Left forelimb (tissue), 1 donor: ENCODE data around the gene NGF.

ENCODE experiments used
- DNase-seq: peaks from one replicate; pipeline ENCODE4 v3.0.0-alpha.2; 2018; ENCODE audit warnings: low spot score

The NGF gene

DNA sequence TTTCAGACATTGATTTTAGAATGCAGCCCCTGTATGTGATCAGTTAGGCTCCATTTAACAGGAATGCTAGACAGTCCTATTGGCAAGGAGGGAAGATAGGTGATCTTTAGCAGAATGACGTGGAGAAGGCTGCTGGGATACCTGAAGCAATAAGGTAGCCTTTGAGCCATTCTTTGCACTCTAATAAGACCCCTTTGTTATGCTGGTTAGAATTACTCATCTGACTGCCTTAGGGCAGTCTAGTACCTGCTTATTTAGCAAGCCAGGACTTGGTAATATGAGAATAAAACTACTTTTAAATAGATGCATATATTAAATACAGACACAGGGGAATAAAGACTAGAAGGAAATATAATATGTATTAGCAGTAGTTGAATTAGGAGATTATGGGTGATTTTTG, 29.1 kb downstream of the NGF start:
- no peak for DNase-seq

DNA sequence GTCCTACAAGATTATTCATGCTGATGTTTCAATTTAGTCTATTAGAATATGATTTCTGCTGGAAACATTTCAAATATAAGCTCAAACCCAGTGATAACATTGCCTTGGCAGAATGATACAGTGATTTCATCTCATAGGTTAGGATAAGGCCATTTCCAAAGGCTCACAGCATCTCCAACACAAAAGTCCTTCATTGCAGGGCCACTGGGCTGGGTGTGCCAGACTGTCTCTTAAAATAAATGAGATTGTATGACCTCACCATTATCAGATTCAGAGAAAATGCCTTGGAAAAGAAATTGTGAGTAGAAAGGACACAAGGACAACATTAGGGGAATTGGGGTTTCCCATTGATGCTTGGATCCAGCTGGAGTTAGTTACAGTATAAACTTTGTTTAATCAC, 30.4 kb downstream of the NGF start:
- DNase-seq = no peak

DNA sequence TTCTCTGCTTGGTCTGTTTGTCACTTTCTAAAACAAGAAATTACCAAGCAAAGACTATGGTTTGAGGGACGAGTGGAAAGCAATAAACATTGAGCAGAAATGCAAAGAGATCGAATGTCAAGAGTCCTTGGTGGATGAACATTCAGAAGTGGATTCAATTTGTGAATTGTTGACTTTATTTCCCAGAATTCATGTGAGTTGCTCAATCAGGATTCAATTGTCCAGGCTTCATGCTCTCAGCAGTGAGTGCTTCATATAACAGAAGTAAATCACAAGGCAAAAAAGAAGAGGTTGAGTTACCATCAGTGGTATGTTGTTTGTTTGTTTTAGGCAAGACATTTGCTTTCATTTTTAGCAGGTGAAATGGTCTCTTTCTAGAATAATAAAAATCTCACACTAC, 31.9 kb downstream of the NGF start:
- no peak for DNase-seq

DNA sequence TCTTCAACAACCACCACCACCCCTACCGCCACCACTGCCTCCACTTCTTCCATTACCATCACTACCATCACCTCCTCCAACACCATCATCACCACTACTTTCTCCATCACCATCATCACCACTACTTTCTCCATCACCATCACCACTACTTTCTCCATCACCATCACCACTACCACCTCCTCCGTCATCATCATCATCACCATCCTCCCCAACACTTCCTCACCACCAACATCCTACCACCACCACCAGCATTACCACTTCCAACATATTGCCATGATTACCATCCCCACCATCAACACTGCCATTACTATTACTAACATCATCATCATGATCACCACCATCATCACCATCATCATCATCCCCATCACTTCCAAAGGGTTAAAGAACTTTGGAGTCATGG, 34.7 kb downstream of the NGF start:
- no peak for DNase-seq

DNA sequence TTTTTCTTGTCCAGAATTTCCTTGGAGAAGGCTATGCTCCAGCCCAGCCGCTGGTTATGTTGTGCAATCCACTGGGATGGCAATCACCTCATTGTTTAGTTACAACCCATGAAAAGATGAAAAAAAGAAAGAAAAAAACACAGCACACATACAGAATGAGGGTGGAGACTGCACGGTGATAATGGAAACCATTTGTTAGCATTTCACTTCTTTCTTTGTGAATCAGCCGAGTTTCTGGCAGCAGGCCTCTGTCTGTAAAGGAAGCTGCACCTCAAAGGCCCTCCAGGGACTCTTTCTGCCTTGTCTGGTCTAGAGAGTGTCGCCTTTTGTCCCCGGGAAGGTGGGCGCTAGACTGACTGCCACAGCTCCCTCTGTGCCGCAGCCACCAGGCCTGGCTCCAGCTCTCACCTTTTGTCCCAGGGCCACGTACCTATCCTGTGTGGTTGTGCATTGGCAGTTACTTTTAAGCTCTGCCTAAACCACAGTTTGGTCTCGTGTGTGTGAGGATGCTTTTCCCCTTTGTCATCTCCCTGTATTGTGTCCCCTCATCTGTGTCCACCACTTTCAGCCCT, 35.6 kb downstream of the NGF start:
- DNase-seq = no peak

DNA sequence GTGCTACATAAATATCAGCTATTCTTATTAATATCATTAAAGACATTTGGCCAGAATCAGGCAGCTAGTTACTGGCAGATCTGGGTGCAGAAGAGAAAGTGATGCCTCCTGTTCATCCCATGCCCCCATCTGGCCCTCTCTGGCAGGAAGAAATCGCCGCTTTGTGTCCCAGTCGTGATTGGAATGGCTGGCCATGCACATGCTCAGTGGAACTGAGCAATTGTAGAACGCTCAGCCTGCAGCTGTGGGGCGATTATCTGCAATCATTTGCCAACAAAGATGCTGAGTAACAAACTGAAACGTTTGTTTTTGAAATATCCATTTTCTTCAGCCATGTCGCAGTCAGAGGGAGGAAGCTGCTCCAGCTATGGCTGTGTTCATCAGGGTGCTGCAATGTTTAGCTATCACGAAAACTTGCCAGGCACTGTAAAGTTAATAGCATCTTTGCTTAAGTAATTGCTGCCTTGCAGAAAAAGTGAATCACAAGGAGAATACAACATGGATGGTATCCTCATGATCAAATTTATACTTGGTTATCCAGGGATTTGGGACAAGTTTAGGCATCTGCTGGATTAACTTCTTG, 36.5 kb downstream of the NGF start:
- DNase-seq = no peak

DNA sequence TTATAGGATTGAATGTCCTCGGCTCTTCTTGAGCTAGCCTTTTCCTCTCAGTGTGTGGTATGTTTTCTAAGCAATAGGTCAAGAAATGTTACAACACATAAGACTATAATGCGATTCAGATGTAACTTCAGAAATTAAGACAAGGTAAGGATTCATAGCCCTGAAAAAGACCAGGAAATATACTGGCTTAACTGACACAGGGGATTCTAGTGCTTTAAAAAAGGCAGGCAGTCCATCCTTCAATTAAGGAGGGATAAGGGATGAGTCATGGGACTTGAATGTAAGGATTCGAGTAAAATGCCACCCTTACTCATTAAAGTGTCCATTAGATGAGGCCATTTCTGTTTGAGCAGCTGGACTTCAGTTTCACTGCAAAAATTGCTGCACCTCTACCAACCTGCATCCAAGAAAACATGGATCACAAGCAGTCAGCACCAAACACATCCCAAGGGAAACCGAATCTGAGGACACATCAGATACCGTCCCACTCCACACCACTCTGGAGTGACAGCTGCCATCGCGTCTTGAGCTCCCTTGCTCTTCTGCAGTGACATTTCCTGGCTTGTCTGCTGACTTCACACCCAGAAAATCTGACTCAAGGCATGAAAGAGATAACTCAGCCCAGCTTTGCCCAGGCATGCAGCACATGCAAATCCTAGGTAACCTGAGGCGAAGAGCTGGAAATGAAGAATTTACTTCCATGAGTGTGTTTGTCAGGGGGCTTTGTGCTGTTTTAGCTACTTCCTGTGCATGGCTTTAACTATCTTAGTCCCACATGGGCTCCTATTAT, 37.8 kb downstream of the NGF start:
- no peak for DNase-seq

DNA sequence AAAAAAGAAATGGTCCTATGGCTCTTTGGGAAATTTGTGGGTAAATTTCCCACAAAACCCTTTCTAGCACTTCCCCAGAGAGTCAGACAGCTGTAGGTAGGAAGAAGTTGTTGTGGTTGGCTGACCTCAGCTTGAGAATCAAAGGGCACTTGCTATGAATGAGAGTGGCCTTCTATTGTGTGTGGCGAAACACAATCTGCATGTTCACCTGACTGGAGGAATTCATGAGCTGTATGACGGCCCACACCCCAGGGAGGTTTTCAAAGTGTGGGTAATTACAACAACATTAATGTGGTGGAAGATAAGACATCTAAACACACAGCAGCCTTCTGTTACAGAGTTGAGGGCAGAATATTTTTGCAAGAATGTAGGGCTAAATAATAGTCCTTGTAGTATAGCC, 38.8 kb downstream of the NGF start:
- DNase-seq = no peak

DNA sequence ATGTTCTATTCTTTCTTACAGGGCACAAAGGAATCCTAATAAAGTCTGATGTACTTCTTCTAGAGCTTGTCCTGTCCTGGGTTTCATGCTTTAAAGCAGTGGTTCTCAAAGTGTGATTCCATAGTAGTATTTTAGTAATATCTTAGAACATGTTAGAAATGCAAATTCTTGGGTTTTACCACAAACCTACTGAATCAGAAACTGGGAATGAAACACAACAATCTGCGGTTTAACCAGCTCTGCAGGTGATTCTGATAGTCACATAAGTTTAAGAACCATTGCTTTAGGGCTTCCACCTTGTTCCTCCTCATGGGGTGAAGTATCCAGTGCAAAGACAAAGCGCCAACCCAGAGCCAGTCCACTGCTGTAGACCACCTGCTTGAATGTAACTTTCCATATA, 41.1 kb downstream of the NGF start:
- no peak for DNase-seq

DNA sequence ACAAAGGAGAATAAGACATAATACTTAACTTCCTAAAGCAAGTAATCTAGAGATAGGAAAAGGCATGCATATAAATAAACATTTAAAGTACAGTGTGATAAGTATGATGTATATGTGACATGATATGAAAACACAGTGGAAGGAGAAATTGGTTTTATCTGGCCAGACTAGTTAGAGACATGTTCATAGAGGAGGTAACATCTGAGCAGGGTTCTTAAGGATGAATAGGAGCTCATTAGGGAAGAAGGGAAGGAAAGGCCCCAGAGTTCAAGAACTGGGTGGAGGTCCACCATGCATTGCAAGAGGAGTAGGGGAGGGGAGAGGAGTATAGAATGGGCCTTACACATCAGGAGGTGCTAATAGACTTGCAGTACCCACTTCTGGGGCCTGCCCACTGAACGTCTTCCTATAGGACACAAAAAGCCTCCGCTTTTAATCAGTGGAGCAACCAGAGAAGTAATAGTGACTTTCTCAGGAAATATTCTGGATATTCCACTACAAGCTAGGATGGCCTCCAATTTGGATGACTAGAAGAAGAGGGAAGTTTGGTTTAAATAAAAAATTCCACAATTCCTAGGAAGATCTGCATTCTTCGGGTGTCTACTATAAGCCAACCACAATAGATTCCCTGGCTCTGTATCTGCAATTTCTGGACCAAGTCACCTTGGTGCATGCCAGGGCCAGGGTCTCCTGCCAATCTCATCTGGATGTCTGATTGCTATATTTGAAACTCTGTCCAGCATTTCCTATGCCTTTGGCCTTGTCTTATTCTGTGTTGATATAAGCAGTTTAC, 41.9 kb downstream of the NGF start:
- DNase-seq = no peak

DNA sequence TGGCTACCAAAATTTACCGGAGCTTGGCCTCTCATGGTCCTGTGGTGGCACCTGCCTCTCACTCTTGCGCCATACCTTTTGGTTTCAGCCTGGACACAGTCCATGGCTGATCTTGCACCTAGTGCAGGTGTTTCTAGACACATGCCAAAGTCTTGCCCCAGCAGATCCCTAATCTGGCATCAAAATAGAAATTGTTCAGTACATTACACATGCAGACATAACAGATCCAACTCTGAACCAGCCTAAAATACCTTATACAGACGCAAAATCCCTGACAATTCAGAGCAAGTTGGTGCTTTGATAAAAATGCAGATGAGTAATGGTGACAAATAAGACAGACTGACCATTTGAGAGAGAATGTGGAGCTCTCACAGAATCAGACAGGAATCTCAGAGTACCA, 44.1 kb downstream of the NGF start:
- DNase-seq = no peak

DNA sequence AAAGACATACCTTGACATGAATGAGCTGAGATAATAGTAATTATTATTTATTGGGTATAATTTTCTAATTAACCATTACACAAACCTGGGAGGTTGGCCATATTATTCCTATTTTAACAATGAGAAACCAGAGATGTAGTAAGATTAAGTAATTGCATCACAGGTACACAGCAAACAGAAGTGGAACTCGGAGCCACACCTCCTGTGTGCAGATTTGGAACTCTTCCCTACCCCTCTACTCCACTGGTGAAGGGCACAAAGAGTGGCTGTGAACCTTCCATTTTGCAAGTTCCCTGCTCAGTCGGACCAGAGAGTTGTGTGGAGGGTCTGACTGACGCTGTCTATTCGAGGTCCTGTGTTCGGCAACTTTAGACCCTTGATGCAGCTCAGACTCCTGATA, 45.0 kb downstream of the NGF start:
- DNase-seq = no peak

DNA sequence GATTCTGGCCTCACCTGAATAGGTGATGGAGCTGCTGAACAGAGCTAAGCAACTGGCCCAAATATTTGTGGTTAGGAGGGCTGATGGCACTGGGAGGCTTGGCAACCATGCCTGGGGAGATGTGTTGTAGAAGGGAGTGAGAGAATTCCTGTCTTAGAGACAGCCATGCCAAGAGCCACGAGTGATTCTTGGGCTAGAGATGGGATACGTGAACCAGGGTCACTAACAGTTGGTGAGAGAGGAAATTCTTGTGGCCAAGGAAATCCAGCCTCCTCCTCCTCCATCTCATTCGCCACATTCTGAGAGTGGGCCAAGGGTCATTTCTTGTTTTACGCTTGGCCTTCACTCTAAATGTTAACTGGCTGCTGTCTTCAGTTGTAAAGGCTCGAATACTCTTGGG, 46.3 kb downstream of the NGF start:
- no peak for DNase-seq

DNA sequence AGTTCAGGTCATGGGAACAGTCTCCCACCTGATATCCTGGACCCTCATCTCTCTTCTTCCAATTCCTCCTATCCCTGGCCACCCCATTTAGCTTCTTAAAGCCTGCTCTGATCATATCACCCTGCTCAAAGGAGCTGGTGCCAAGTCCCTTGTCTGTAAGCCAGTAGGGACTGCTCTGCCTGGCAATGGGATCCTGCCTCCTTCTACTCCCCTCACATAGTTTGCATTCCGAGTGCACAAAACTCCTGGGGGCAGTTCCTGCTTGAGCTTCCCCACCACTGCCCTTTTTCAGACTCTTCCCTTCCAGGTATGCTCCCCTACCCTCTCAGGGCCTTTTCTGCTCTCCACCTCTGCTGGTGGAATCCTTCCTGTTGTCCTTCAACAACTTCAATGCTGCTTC, 48.1 kb downstream of the NGF start:
- DNase-seq = no peak

DNA sequence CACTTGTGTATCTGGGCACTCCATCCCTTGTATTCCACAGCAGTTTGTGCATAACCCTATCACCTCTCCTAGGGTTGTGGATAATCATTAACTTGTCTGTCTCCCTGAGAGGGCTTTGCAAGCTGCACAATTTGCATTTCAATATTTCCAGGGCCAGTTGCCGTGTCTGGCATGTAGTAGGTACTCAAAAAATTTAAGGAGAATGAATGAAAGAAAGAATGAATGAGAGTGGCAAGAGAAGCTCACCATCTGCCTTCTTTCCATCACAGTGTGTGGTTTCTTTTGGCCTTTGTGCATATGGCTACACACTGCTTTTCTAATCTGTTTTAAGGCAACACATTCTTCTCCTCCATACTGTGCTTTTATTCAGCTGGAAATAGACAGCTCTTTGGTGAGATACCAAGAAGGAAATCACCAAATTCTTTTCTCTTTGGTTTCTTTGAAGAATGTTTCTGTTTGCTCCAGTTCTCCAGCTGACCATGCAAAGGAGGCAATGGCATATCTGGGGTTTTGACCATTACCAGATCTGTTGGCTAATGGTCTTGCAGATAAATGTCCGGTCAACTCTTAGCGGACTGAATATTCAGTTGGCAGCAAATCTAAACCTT, 49.4 kb downstream of the NGF start:
- no peak for DNase-seq

DNA sequence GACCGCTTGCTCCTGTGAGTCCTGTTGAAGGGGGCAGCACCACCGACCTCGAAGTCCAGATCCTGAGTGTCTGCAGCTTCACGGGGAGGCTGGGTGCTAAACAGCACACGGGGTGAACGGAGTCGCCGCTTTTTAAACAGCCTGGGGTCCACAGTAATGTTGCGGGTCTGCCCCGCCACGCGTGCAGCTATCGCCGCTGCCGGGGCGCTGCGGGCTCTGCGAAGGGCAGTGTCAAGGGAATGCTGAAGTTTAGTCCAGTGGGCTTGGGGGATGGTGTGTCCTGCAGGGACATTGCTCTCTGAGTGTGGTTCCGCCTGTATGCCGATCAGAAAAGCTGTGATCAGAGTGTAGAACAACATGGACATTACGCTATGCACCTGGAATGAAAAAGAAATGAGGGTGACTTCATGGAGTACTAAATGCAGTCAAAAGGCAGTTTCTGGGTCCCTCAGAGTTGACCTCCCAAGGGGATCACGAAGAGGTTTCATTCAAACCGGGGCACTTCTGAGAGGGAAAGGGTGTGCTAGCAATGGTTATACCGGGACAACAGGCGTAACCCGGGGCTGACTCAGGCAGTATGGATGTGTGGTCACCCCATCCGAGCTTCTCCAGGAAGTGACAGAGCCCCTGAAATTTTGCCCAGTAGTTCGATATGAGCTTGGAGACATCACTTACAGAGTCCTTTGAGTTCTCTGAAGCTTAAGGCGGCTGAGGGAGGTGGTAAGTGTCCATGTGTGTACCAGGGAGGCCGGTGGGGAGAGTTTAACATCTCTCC, 51.4 kb downstream of the NGF start:
- no peak for DNase-seq

DNA sequence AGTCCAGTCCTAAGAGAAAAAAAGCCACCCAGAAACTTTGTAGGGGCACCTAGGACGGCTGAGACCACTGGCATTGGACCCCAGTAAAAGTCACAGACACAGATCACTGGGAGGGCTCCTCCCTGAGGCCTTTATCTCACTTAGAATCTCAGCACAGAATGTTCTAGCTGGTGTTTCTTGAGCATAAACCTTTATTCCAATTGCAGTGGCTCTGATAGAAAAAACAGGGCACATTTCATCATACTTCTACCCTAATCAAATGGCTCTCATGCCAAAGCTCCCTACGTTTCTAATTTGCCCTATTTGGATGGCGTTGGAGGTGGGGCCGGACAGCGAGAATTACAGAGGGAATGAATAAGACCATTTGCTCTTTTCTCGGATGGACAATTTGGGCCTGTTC, 53.8 kb downstream of the NGF start:
- DNase-seq = no peak

DNA sequence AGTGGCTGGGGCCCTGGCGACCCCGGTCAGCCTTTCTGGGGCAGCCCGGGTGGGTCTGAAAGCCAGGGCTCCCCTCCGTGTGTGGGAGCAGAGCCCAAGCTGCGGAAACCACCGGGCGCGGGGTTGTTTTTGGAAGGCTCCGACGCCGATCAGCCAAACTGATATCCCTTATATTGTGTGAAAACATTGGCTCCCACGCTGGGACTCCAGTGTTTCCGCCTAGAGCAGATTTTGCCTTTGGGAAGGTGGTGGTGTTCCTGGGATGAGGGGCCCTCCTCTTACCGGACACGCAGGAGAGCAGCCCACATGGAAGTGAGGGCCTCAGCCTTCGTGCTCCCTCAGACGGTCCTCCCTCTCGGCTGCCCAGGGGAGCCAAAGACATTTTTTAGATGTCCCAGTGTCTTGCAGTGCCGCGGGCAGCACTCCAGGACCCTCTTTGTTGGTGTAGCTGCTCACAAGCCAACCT, 54.3 kb downstream of the NGF start:
- DNase-seq = no peak

DNA sequence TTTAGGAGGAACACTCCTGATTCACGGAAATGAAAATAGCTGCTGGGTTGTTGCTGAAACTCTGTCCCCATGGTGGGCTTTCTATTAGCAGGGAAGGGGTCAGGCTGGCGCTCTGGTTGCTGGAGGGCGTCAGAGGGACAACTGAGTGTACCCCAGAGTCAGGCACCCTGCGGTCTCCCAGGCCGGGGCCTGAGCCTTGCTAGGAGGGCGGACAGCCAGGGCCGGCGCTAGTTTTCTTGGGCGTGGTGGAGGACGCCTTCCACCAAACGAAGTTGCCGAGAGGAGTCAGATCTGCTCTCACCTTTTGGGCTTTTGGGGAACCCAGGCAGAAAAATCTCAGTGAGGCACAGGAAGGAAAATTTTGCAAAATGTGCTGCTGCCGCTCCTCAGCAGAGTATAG, 54.8 kb downstream of the NGF start:
- DNase-seq = no peak

DNA sequence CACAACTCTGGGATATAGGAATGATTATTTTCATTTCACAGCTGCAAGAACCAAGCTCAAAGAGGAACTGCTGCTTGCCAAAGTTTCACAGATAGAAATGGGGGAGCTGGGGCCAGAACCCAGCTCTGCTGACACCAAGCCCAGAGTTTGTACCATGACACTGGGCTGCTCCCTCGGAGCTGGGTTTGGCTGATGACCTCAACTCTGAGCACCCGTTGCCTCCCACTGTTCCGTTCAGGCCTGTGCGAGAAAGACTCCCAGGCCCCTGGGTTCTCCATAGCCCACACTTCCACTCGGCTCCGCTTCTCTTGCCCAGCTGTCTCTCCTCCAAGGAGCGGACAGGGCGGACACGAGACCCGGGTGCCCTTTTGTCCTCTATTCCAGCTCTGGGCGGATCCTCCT, 55.2 kb downstream of the NGF start:
- DNase-seq = no peak

DNA sequence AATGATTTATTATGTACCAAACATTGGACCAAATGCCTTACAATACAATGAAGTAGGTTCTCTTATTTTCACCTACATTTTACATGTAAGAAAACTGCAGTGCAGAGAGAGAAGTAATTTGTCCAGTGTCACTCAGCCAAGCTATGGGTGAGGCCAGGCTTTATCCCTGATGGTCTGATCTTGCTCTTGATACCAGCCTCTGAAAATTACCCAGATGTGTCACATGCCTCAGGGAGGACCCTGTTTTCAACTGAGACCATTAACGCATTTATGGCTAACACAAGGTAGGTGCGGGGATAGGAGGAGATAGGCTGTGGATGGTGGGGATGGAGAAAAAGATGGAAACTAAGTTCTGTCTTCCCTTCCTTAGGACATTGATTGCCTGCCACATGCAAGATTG, 56.9 kb downstream of the NGF start:
- DNase-seq = no peak

DNA sequence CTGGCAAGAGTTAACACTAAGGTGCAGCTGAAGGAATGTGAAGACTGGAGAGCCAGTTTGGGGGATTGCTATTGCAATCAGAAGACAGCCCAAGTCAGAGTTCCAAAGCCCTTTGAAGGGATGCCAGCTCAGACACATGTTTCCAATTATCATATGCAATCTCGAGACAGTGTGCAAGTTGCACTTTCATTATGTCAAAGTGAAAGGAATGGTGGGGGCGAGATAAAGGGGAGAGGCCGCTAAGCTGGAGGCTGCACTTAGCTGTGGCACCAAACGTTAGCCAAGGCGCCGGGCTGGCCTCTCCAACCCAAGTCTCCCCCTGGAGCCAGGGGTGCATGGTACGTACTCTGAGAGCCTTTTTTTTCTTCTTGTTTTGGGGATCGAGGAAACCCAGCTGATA, 58.0 kb downstream of the NGF start:
- no peak for DNase-seq
